Trophoblast cell (in vitro differentiated cells and primary cell): ENCODE results near the gene ME3.
A peak's percentile ranks its signal among the peaks of the same experiment; 100 is the strongest.

Source experiments
- DNase-seq, 2 donors: peaks; one replicate each; pipeline ENCODE4 v3.0.0-alpha.2; 2016
- H2AFZ ChIP-seq: 2 replicates; pipeline ENCODE4 v1.6.1; 2013; ENCODE audit warnings: low read length, moderate library complexity, mild to moderate bottlenecking; ENCODE audit not compliant: insufficient read depth, poor library complexity
- H2AK5ac ChIP-seq: 2 replicates; pipeline ENCODE4 v1.6.1; 2013; ENCODE audit warnings: mild to moderate bottlenecking, low read length
- H2BK120ac ChIP-seq: 2 replicates; pipeline ENCODE4 v1.6.1; 2013; ENCODE audit warnings: low read length, mild to moderate bottlenecking, moderate library complexity; ENCODE audit not compliant: insufficient read depth, poor library complexity
- H2BK12ac ChIP-seq: 2 replicates; pipeline ENCODE4 v1.6.1; 2013; ENCODE audit warnings: mild to moderate bottlenecking, low read length, moderate library complexity
- H2BK5ac ChIP-seq: 2 replicates; pipeline ENCODE4 v1.6.1; 2013; ENCODE audit warnings: low read length, low read depth, moderate library complexity, mild to moderate bottlenecking; ENCODE audit not compliant: poor library complexity
- H3K14ac ChIP-seq: 2 replicates; pipeline ENCODE4 v1.6.1; 2013; ENCODE audit warnings: mild to moderate bottlenecking, low read length
- H3K18ac ChIP-seq: 2 replicates; pipeline ENCODE4 v1.6.1; 2013; ENCODE audit warnings: mild to moderate bottlenecking, low read length
- H3K23ac ChIP-seq: 2 replicates; pipeline ENCODE4 v1.6.1; 2013; ENCODE audit warnings: low read length
- H3K27ac ChIP-seq: 2 replicates; pipeline ENCODE4 v1.5.1; 2013; ENCODE audit warnings: low read depth, mild to moderate bottlenecking, inconsistent platforms, low read length, moderate library complexity
- H3K27me3 ChIP-seq: 2 replicates; pipeline ENCODE4 v1.6.1; 2013; ENCODE audit warnings: inconsistent platforms, mild to moderate bottlenecking, low read length, moderate library complexity; ENCODE audit not compliant: insufficient read depth
- H3K36me3 ChIP-seq, 2 experiments: 1 replicate in 1 of 2; 2 replicates in 1 of 2; pipeline ENCODE4 v1.6.1; 2013; ENCODE audit warnings: low read length in 2 of 2, mild to moderate bottlenecking in 2 of 2, moderate library complexity in 1 of 2; ENCODE audit not compliant: insufficient read depth in 2 of 2, control insufficient read depth in 1 of 2
- H3K4ac ChIP-seq: 2 replicates; pipeline ENCODE4 v1.6.1; 2013; ENCODE audit warnings: low read depth, mild to moderate bottlenecking, low read length, moderate library complexity
- H3K4me1 ChIP-seq, 2 experiments: 1 replicate in 1 of 2; 2 replicates in 1 of 2; pipeline ENCODE4 v1.6.1; 2013; ENCODE audit warnings: low read length in 2 of 2, mild to moderate bottlenecking in 2 of 2, moderate library complexity in 1 of 2; ENCODE audit not compliant: insufficient read depth in 2 of 2, control insufficient read depth in 1 of 2
- H3K4me2 ChIP-seq: 2 replicates; pipeline ENCODE4 v1.6.1; 2013; ENCODE audit warnings: inconsistent platforms, mild to moderate bottlenecking, low read length, moderate library complexity
- H3K4me3 ChIP-seq: 2 replicates; pipeline ENCODE4 v1.5.1; 2013; ENCODE audit warnings: mild to moderate bottlenecking, low read depth, low read length, inconsistent platforms
- H3K79me1 ChIP-seq: one replicate; pipeline ENCODE4 v1.6.1; 2013; ENCODE audit warnings: low read length
- H3K79me2 ChIP-seq: 2 replicates; pipeline ENCODE4 v1.6.1; 2013; ENCODE audit warnings: low read length, mild to moderate bottlenecking; ENCODE audit not compliant: control insufficient read depth, insufficient read depth, poor library complexity
- H3K9ac ChIP-seq: 2 replicates; pipeline ENCODE4 v1.6.1; 2013; ENCODE audit warnings: mild to moderate bottlenecking, low read length
- H3K9me3 ChIP-seq: 2 replicates; pipeline ENCODE4 v1.6.1; 2013; ENCODE audit warnings: low read depth, mild to moderate bottlenecking, control low read depth, inconsistent platforms, low read length; ENCODE audit not compliant: insufficient read depth
- H4K12ac ChIP-seq: 2 replicates; pipeline ENCODE4 v1.6.1; 2013; ENCODE audit warnings: low read depth, mild to moderate bottlenecking, low read length, moderate library complexity
- H4K8ac ChIP-seq: 2 replicates; pipeline ENCODE4 v1.6.1; 2013; ENCODE audit warnings: low read depth, mild to moderate bottlenecking, low read length, moderate library complexity
- H4K91ac ChIP-seq: one replicate; pipeline ENCODE4 v1.6.1; 2013; ENCODE audit warnings: low read depth, mild to moderate bottlenecking, low read length, moderate library complexity
- WGBS: extraction: QIAGEN DNeasy Blood & Tissue Kit; methylation state at CpG from one replicate; pipeline ENCODE4 v1.1.7; 2013; ENCODE audit warnings: missing lambda C conversion rate; ENCODE audit not compliant: insufficient read length, insufficient coverage; ENCODE audit errors: extremely low coverage; 5-methylcytosine and 5-hydroxymethylcytosine counted together

The ME3 gene

GRCh38 chr11:86396396-86396795 lies 276.0 kb downstream of the ME3 start:
- no peak overlapping the region for H3K18ac ChIP-seq
- no peaks in the 10 kb centered on the region for H3K79me2 ChIP-seq
- no peak overlapping the region for H3K27ac ChIP-seq
- H2AFZ ChIP-seq: no peak overlapping the region
- H3K4me1 ChIP-seq: no peaks in the 10 kb centered on the region
- H3K9me3 ChIP-seq: no peaks in the 10 kb centered on the region
- H3K14ac ChIP-seq: no peak overlapping the region
- DNase-seq: peak; percentile 16 to 67
- H3K27me3 ChIP-seq: no peaks in the 10 kb centered on the region
- H2BK5ac ChIP-seq: no peak overlapping the region
- H2BK120ac ChIP-seq: no peak overlapping the region
- no peak overlapping the region for H4K12ac ChIP-seq
- no peak overlapping the region for H3K4me2 ChIP-seq
- no peaks in the 10 kb centered on the region for H3K36me3 ChIP-seq
- no peak overlapping the region for H2AK5ac ChIP-seq
- no peak overlapping the region for H4K91ac ChIP-seq
- no peaks in the 10 kb centered on the region for H3K79me1 ChIP-seq
- no peak overlapping the region for H3K23ac ChIP-seq
- no peak overlapping the region for H4K8ac ChIP-seq
- no peak overlapping the region for H3K9ac ChIP-seq
- no peak overlapping the region for H2BK12ac ChIP-seq
- no peak overlapping the region for H3K4ac ChIP-seq
- H3K4me3 ChIP-seq: no peak overlapping the region
- WGBS: no CpG with 5 or more reads among the region's 2 CpGs

DNA sequence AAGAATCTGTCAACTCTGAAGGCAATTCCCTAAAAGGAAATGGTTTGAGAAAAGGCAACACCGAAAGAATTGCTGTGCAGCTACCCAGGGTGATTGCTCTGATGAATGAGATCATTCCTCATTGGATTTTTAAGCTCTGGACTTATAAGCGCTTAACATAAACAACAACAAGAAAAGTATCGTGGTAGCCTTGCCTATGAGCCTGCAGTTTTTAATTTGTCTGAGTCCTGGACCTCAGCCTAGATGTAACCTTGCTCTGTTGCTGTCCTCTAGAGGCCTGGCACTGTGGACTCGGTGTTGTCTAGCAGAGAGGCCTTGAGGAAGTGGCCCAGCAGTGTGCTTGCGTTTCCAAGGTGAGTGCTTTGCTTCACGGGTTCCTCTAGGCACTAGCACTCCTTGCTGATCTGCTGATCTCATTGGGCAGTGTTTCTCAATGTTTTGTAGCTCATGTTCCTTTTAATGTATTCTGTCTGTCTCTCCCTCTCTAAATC lies 277.3 kb downstream of the ME3 start:
- Histone ChIP-seq H3K9ac (no peak overlapping the region), H3K79me2 (no peaks in the 10 kb centered on the region), H3K4me2 (no peak overlapping the region), H4K91ac (no peak overlapping the region), H3K4me3 (no peak overlapping the region), H3K27ac (no peak overlapping the region), H2BK120ac (no peak overlapping the region), H4K8ac (no peak overlapping the region), H2AK5ac (no peak overlapping the region), H2BK12ac (no peak overlapping the region), H3K79me1 (no peaks in the 10 kb centered on the region), H3K4ac (no peak overlapping the region), H3K36me3 (no peaks in the 10 kb centered on the region), H3K9me3 (no peaks in the 10 kb centered on the region), H3K18ac (no peak overlapping the region), H3K27me3 (no peaks in the 10 kb centered on the region), H2BK5ac (no peak overlapping the region), H2AFZ (no peak overlapping the region), H3K4me1 (no peaks in the 10 kb centered on the region), H3K23ac (no peak overlapping the region), H4K12ac (no peak overlapping the region), H3K14ac (no peak overlapping the region)
- no CpG with 5 or more reads among the region's 6 CpGs for WGBS
- DNase-seq: peak in 1 of 2 donors; percentile 30
